Prostate gland (tissue), 2 donors: ENCODE measurements around the gene FAM153A. TPM values are rescaled to one million over a fixed set of nuclear protein-coding genes. Genes with fewer than 3 reads are reported as not detected.

ENCODE experiments used
- total RNA-seq, 2 donors: library from RNA; depleted of rRNA; stranded (reverse); fragments of >200 nt; gene quantifications; one replicate each; pipeline ENCODE4 v1.1.0, GENCODE V29; 2016

The FAM153A gene
- total RNA-seq, 2 donors from 2014 or later = 7.5 to 50.2 TPM

Other genes with a start within 250 kb of the FAM153A start
- gene FAM193B, start 228.3 kb downstream of the FAM153A start, total RNA-seq = 100 to 1,000 TPM in 1 of 2 donors, 10 to 100 TPM in 1; 59.6 to 112 TPM
- gene TMED9, start 190.7 kb downstream of the FAM153A start, total RNA-seq = 100 to 1,000 TPM; 136 to 176 TPM
- gene B4GALT7, start 182.8 kb downstream of the FAM153A start, total RNA-seq = 10 to 100 TPM; 41.6 to 66.2 TPM
- not detected for gene PROP1, start 213.3 kb upstream of the FAM153A start, total RNA-seq